MM.1S (cell line): ENCODE data around the gene ANKRD29.

ENCODE experiments used
- DNase-seq: peaks from one replicate; pipeline ENCODE4 v3.0.0-alpha.2; 2015
- H2AFZ ChIP-seq: fragments of 300-600 bp; sonication (generic); 2 replicates; pipeline ENCODE4 v1.6.0; 2016; ENCODE audit warnings: antibody characterized with exemption, low read length
- H3F3A ChIP-seq: fragments of 300-600 bp; sonication (generic); 2 replicates; pipeline ENCODE4 v1.6.1; 2016; ENCODE audit warnings: mild to moderate bottlenecking, antibody characterized with exemption, low read length, moderate library complexity, mixed read lengths; ENCODE audit not compliant: insufficient read depth
- H3K27ac ChIP-seq: fragments of 300-600 bp; sonication (generic); 2 replicates; pipeline ENCODE4 v1.5.1; 2016; ENCODE audit warnings: mild to moderate bottlenecking, low read length
- H3K27me3 ChIP-seq: fragments of 300-600 bp; sonication (generic); replicated peaks from 2 replicates; pipeline ENCODE4 v1.6.0; 2016; ENCODE audit warnings: low read length; ENCODE audit not compliant: insufficient read depth
- H3K36me3 ChIP-seq: fragments of 300-600 bp; sonication (generic); replicated peaks from 2 replicates; pipeline ENCODE4 v1.6.1; 2016; ENCODE audit warnings: mild to moderate bottlenecking, low read length, mixed read lengths; ENCODE audit not compliant: insufficient read depth
- H3K4me1 ChIP-seq: fragments of 300-600 bp; sonication (generic); 2 replicates; pipeline ENCODE4 v1.6.1; 2016; ENCODE audit warnings: low read length, mixed read lengths
- H3K4me2 ChIP-seq: fragments of 300-600 bp; sonication (generic); 2 replicates; pipeline ENCODE4 v1.6.0; 2016; ENCODE audit warnings: low read depth, low read length
- H3K4me3 ChIP-seq: fragments of 300-600 bp; sonication (generic); 2 replicates; pipeline ENCODE4 v1.5.1; 2016; ENCODE audit warnings: low read length, mixed read lengths
- H3K79me2 ChIP-seq: fragments of 300-600 bp; sonication (generic); 2 replicates; pipeline ENCODE4 v1.6.1; 2016; ENCODE audit warnings: mixed run types, low read length, mixed read lengths
- H3K9ac ChIP-seq: fragments of 300-600 bp; sonication (generic); 2 replicates; pipeline ENCODE4 v1.6.1; 2016; ENCODE audit warnings: low read length, mixed read lengths
- H3K9me2 ChIP-seq: fragments of 300-600 bp; sonication (generic); replicated peaks from 2 replicates; pipeline ENCODE4 v1.6.1; 2016; ENCODE audit warnings: mild to moderate bottlenecking, low read length, mixed read lengths; ENCODE audit not compliant: insufficient read depth
- H3K9me3 ChIP-seq: fragments of 300-600 bp; sonication (generic); replicated peaks from 2 replicates; pipeline ENCODE4 v1.6.1; 2016; ENCODE audit warnings: mild to moderate bottlenecking, low read length, mixed read lengths; ENCODE audit not compliant: insufficient read depth
- H4K20me1 ChIP-seq: fragments of 300-600 bp; sonication (generic); 2 replicates; pipeline ENCODE4 v1.6.1; 2016; ENCODE audit warnings: mild to moderate bottlenecking, low read length, moderate library complexity, mixed read lengths; ENCODE audit not compliant: insufficient read depth
- EZH2 ChIP-seq: fragments of 300-600 bp; sonication (generic); optimal IDR thresholded peaks from 2 replicates; pipeline ENCODE3; 2017; ENCODE audit warnings: low read depth, mild to moderate bottlenecking, antibody characterized with exemption, low read length, mixed read lengths
- EZH2phosphoT487 ChIP-seq: fragments of 300-600 bp; sonication (generic); IDR thresholded peaks from 2 replicates; pipeline ENCODE4 v1.6.1; 2018; ENCODE audit warnings: antibody characterized with exemption, low read length
- TF ChIP-seq, protein P1 (sequence below): fragments of 300-600 bp; sonication (generic); IDR thresholded peaks from 2 replicates; pipeline ENCODE4 v1.5.1; 2016; ENCODE audit warnings: antibody characterized with exemption, low read length, mixed read lengths

ANKRD29 gene

DNA sequence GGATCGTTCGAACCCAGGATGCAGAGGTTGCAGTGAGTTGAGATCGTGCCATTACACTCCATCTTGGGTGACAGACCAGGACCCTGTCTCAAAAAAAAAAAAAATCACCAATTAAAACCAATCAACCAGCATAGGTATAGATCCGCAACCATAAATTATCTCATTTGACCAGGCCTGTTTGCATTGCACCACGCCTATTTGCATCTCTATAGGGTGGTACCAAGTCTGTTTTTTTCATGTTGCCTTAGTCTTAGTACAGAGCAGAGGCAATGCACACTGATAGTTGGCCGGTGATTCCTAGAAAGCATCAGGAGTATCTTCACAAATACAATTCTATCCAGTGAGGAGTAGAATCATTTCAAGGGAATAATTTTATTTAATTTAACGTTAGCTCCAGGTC lies 67.1 kb downstream of the ANKRD29 start:
- no peaks in the 10 kb centered on the region for H4K20me1 ChIP-seq
- TF ChIP-seq EZH2phosphoT487 (no peak), EZH2 (no peak)
- TF ChIP-seq, protein P1, sequence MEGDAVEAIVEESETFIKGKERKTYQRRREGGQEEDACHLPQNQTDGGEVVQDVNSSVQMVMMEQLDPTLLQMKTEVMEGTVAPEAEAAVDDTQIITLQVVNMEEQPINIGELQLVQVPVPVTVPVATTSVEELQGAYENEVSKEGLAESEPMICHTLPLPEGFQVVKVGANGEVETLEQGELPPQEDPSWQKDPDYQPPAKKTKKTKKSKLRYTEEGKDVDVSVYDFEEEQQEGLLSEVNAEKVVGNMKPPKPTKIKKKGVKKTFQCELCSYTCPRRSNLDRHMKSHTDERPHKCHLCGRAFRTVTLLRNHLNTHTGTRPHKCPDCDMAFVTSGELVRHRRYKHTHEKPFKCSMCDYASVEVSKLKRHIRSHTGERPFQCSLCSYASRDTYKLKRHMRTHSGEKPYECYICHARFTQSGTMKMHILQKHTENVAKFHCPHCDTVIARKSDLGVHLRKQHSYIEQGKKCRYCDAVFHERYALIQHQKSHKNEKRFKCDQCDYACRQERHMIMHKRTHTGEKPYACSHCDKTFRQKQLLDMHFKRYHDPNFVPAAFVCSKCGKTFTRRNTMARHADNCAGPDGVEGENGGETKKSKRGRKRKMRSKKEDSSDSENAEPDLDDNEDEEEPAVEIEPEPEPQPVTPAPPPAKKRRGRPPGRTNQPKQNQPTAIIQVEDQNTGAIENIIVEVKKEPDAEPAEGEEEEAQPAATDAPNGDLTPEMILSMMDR, result no peak
- DNase-seq, result no peak

GRCh38 chr18:23593720-23594119 lies 69.0 kb downstream of the ANKRD29 start:
- peaks cover 5% of the 10 kb centered on the region; the same call in 1 of the 2 replicates for H3K4me1 ChIP-seq
- H3K9me2 ChIP-seq, result no peaks in the 10 kb centered on the region
- H3K79me2 ChIP-seq, result no peaks in the 10 kb centered on the region
- H3K27me3 ChIP-seq, result no peaks in the 10 kb centered on the region
- H2AFZ ChIP-seq, result no peak overlapping the region
- H3K4me3 ChIP-seq, result no peak overlapping the region
- H3K4me2 ChIP-seq, result no peak overlapping the region
- H3K27ac ChIP-seq, result no peak overlapping the region
- no peaks in the 10 kb centered on the region for H3K9me3 ChIP-seq
- H4K20me1 ChIP-seq, result no peaks in the 10 kb centered on the region
- DNase-seq, result no peak
- no peak overlapping the region for H3K9ac ChIP-seq
- TF ChIP-seq, protein P1, result no peak
- no peak for TF ChIP-seq EZH2
- H3K36me3 ChIP-seq, result no peaks in the 10 kb centered on the region
- H3F3A ChIP-seq, result no peaks in the 10 kb centered on the region

More for the DNA sequence above, 67.1 kb downstream of the ANKRD29 start:
- Histone ChIP-seq H3K27me3 (no peaks in the 10 kb centered on the region), H3K9me2 (no peaks in the 10 kb centered on the region), H3K27ac (no peak overlapping the region), H3K9ac (no peak overlapping the region), H3K4me1 (peaks cover 5% of the 10 kb centered on the region; the same call in 1 of the 2 replicates), H3K4me3 (no peak overlapping the region), H3K4me2 (no peak overlapping the region), H3K36me3 (no peaks in the 10 kb centered on the region), H3F3A (no peaks in the 10 kb centered on the region), H2AFZ (no peak overlapping the region), H3K79me2 (no peaks in the 10 kb centered on the region), H3K9me3 (no peaks in the 10 kb centered on the region)

- DNase-seq, result no peak
- TF ChIP-seq EZH2phosphoT487, result no peak
- TF ChIP-seq, protein P1, result no peak
- TF ChIP-seq EZH2, result no peak
- Histone ChIP-seq H4K20me1 (no peaks in the 10 kb centered on the region), H3K9me3 (no peaks in the 10 kb centered on the region), H3K27me3 (no peaks in the 10 kb centered on the region), H3K4me3 (no peak overlapping the region), H3K4me1 (peaks cover 5% of the 10 kb centered on the region; the same call in 1 of the 2 replicates), H2AFZ (no peak overlapping the region), H3K27ac (no peak overlapping the region), H3K4me2 (no peak overlapping the region), H3F3A (peaks cover 2% of the 10 kb centered on the region; the same call in 1 of the 2 replicates), H3K9ac (no peak overlapping the region), H3K79me2 (no peaks in the 10 kb centered on the region), H3K9me2 (no peaks in the 10 kb centered on the region), H3K36me3 (no peaks in the 10 kb centered on the region)
Measured at GRCh38 chr18:23592911-23593310, 69.8 kb downstream of the ANKRD29 start.
